HG03432 (cell line): Measurements from ENCODE around the gene CRKL.
"Not testable (repeated sequence)": the region's sequence is repeated elsewhere in the genome, so short reads cannot be mapped to it uniquely, and the experiment has no call there.

ENCODE experiments used
- ATAC-seq: cut with Tn5 transposase; IDR thresholded peaks from one replicate; pipeline ENCODE4 v1.9.1; 2021; ENCODE audit warnings: mild to moderate bottlenecking, moderate library complexity; ENCODE audit not compliant: unreplicated experiment

The CRKL gene

GRCh38 chr22:20965104-20965887, 48.1 kb downstream of the CRKL start:
- ATAC-seq, result no peak

GRCh38 chr22:20965888-20966855, 49.0 kb downstream of the CRKL start:
- no peak for ATAC-seq

- ATAC-seq, result no peak
Measured at GRCh38 chr22:20966883-20967696, 49.9 kb downstream of the CRKL start, which contains the start of gene AIFM3. AIFM3 (plus strand) TSS chr22:20967255; CDS start chr22:20967945, 690 bp downstream.

- no peak for ATAC-seq
Measured at GRCh38 chr22:20967697-20968211, 50.5 kb downstream of the CRKL start.

- no peak for ATAC-seq
Measured at GRCh38 chr22:20968281-20968977, 51.2 kb downstream of the CRKL start.

- ATAC-seq, result no peak
Measured at GRCh38 chr22:20970939-20971657, 53.9 kb downstream of the CRKL start.

GRCh38 chr22:20972014-20972694, 54.9 kb downstream of the CRKL start:
- ATAC-seq, result not testable (repeated sequence)

GRCh38 chr22:20972933-20973577, 55.8 kb downstream of the CRKL start:
- no peak for ATAC-seq

- no peak for ATAC-seq
Measured at GRCh38 chr22:20973634-20974286, 56.6 kb downstream of the CRKL start.

GRCh38 chr22:20974336-20974955, 57.2 kb downstream of the CRKL start:
- no peak for ATAC-seq

- ATAC-seq, result no peak
Measured at GRCh38 chr22:20975541-20976290, 58.5 kb downstream of the CRKL start.

- ATAC-seq, result no peak
Measured at GRCh38 chr22:20976291-20976877, 59.2 kb downstream of the CRKL start.

GRCh38 chr22:20977019-20977418, 59.8 kb downstream of the CRKL start:
- ATAC-seq, result no peak

- ATAC-seq, result no peak
Measured at GRCh38 chr22:20977516-20978170, 60.4 kb downstream of the CRKL start.

GRCh38 chr22:20978419-20978818, 61.2 kb downstream of the CRKL start:
- no peak for ATAC-seq
